CD4-positive, alpha-beta T cell (primary cell): Measurements from ENCODE around the gene SSUH2. TPM values are rescaled to one million over a fixed set of nuclear protein-coding genes. Genes with fewer than 3 reads are reported as not detected.
"Not testable (repeated sequence)": the region's sequence is repeated elsewhere in the genome, so short reads cannot be mapped to it uniquely, and the experiment has no call there.

Experiments used
- ATAC-seq: fragments of 200-7000 bp; cut with Tn5 transposase; one replicate; pipeline ENCODE4 v1.10.0; 2022; ENCODE audit warnings: mild to moderate bottlenecking; ENCODE audit not compliant: poor library complexity
- CTCF ChIA-PET: fragments of 350-600 bp; sonication (Branson Sonifier 250); formaldehyde crosslinking; loops from one replicate; lab custom pipeline; 2021; ENCODE audit warnings: antibody characterized with exemption, inconsistent platforms; lab: Charles Lee
- POLR2A ChIA-PET: fragments of 350-600 bp; sonication (Branson Sonifier 250); formaldehyde crosslinking; loops from one replicate; lab custom pipeline; 2021; ENCODE audit warnings: antibody characterized with exemption, inconsistent platforms; lab: Charles Lee
- DNase-seq, 14 experiments: peaks; one replicate each; pipeline ENCODE4 v3.0.0-alpha.2; 2013 to 2020; ENCODE audit warnings: mixed read lengths in 2 of 14
- H3K27ac ChIP-seq, 2 donors: one replicate each; pipeline versions ENCODE4 v1.5.1 to v1.7.0; 2013; ENCODE audit warnings: low read length in 2 of 2, low read depth in 1 of 2, mild to moderate bottlenecking in 1 of 2
- H3K27me3 ChIP-seq, 2 experiments: 1 replicate in 1 of 2; 2 replicates in 1 of 2; pipeline versions ENCODE4 v1.6.1 to v1.7.0; 2013; ENCODE audit warnings: low read length in 2 of 2, control low read depth in 1 of 2, mild to moderate bottlenecking in 1 of 2, moderate library complexity in 1 of 2; ENCODE audit not compliant: insufficient read depth in 2 of 2, control insufficient read depth in 1 of 2
- H3K36me3 ChIP-seq: one replicate; pipeline ENCODE4 v1.6.1; 2013; ENCODE audit warnings: low read length, control low read depth; ENCODE audit not compliant: insufficient read depth
- H3K4me1 ChIP-seq: one replicate; pipeline ENCODE4 v1.6.1; 2013; ENCODE audit warnings: low read length, control low read depth; ENCODE audit not compliant: insufficient read depth
- H3K4me3 ChIP-seq: one replicate; pipeline ENCODE4 v1.5.1; 2013; ENCODE audit warnings: mild to moderate bottlenecking, low read length, moderate library complexity
- H3K9me3 ChIP-seq, 2 experiments: 1 replicate in 1 of 2; 2 replicates in 1 of 2; pipeline versions ENCODE4 v1.6.1 to v1.7.0; 2013; ENCODE audit warnings: low read length in 2 of 2, mild to moderate bottlenecking in 2 of 2, control low read depth in 1 of 2, moderate library complexity in 1 of 2; ENCODE audit not compliant: control insufficient read depth in 1 of 2, insufficient read depth in 1 of 2
- H3K27ac Mint-ChIP-seq: one replicate; pipeline ENCODE4 v1.8.0; 2020; ENCODE audit warnings: mixed read lengths
- H3K27me3 Mint-ChIP-seq: one replicate; pipeline ENCODE4 v1.8.0; 2021; ENCODE audit warnings: mixed read lengths
- H3K36me3 Mint-ChIP-seq: one replicate; pipeline ENCODE4 v1.8.0; 2021; ENCODE audit warnings: low read depth, mixed read lengths
- H3K4me1 Mint-ChIP-seq: one replicate; pipeline ENCODE4 v1.8.0; 2021; ENCODE audit warnings: low read depth, mixed read lengths
- H3K4me3 Mint-ChIP-seq: one replicate; pipeline ENCODE4 v1.8.0; 2020; ENCODE audit warnings: mild to moderate bottlenecking, mixed read lengths
- H3K9me3 Mint-ChIP-seq: one replicate; pipeline ENCODE4 v1.8.0; 2020; ENCODE audit warnings: mixed read lengths
- CTCF ChIP-seq: fragments of 200-600 bp; IDR thresholded peaks from one replicate; pipeline ENCODE4 v1.8.0; 2022; ENCODE audit warnings: antibody characterized with exemption, mild to moderate bottlenecking
- intact Hi-C, 2 experiments: fragments of 100-400 bp; cut with DNase I in 1 of 2; cut with micrococcal nuclease in 1 of 2; formaldehyde crosslinking; loops; one replicate each; pipeline versions ENCODE4 v1.15.1 to v1.9.0; 2023 to 2025; cut with DNase I, micrococcal nuclease
- polyA plus RNA-seq, 2 donors: library from polyadenylated mRNA; unstranded; fragments of 120-200 nt; gene quantifications; one replicate each; pipeline ENCODE4 v1.2.1, GENCODE V29; 2013
- total RNA-seq, 174 experiments: library from RNA in 2 of 174; stranded (reverse) in 2 of 174; gene quantifications; one replicate each; pipeline ENCODE4 v1.2.3 and lab custom pipeline; 2021 to 2026

The SSUH2 gene
- not detected for total RNA-seq
- not detected for polyA plus RNA-seq (2013, experiment 1 of 2)
- polyA plus RNA-seq (2013, experiment 2 of 2): 0.11 TPM
- 0 to 0.26 (median 0.04) reads per million in 172 experiments for total RNA-seq (lab: John Stamatoyannopoulos, UW)

- Mint-ChIP-seq H3K4me3 (no peak within 1 kb of the TSS), H3K27ac (no peak within 1 kb of the TSS), H3K36me3 (no peaks in the 10 kb centered on the region), H3K4me1 (no peaks in the 10 kb centered on the region), H3K27me3 (peaks cover 39% of the 10 kb centered on the region), H3K9me3 (no peaks in the 10 kb centered on the region)
- intact Hi-C loops: no loop called here
- CTCF ChIA-PET: no interaction called here
- Histone ChIP-seq H3K4me3 (no peak within 1 kb of the TSS), H3K4me1 (no peaks in the 10 kb centered on the region), H3K27ac (no peak within 1 kb of the TSS), H3K27me3 (peaks cover 0 to 4% of the 10 kb centered on the region in 2 experiments), H3K9me3 (peaks cover 0 to 5% of the 10 kb centered on the region in 2 experiments), H3K36me3 (no peaks in the 10 kb centered on the region)
- ATAC-seq (no peak), DNase-seq (no peak)
- POLR2A ChIA-PET: no interaction called here
- no peak for TF ChIP-seq CTCF
Observed at GRCh38 chr3:8644748-8645390, at the start of gene SSUH2. SSUH2 (minus strand) TSS chr3:8644798; CDS start chr3:8644758, 40 bp downstream.

- H3K27ac ChIP-seq, H3K27me3 ChIP-seq, H3K27me3 Mint-ChIP-seq, H3K4me3 Mint-ChIP-seq, H3K27ac Mint-ChIP-seq, CTCF ChIA-PET, intact Hi-C loops, H3K36me3 ChIP-seq, ATAC-seq, H3K9me3 Mint-ChIP-seq, H3K4me1 Mint-ChIP-seq, DNase-seq, POLR2A ChIA-PET, H3K4me1 ChIP-seq, H3K36me3 Mint-ChIP-seq, H3K4me3 ChIP-seq, H3K9me3 ChIP-seq: not testable (repeated sequence)
Observed at GRCh38 chr3:8691295-8691694, 46.7 kb upstream of the SSUH2 start.

GRCh38 chr3:8684992-8685391 lies 40.4 kb upstream of the SSUH2 start:
- H3K27ac ChIP-seq, H3K36me3 ChIP-seq, H3K9me3 ChIP-seq, H3K4me1 ChIP-seq, POLR2A ChIA-PET, H3K27me3 Mint-ChIP-seq, H3K9me3 Mint-ChIP-seq, CTCF ChIA-PET, H3K4me3 ChIP-seq, ATAC-seq, H3K4me3 Mint-ChIP-seq, H3K36me3 Mint-ChIP-seq, intact Hi-C loops, DNase-seq, H3K27me3 ChIP-seq, H3K4me1 Mint-ChIP-seq, H3K27ac Mint-ChIP-seq: not testable (repeated sequence)

- H3K4me1 ChIP-seq, H3K4me3 Mint-ChIP-seq, H3K9me3 Mint-ChIP-seq, H3K27ac ChIP-seq, H3K4me1 Mint-ChIP-seq, H3K27ac Mint-ChIP-seq, H3K36me3 ChIP-seq, ATAC-seq, H3K27me3 Mint-ChIP-seq, H3K27me3 ChIP-seq, H3K36me3 Mint-ChIP-seq, H3K9me3 ChIP-seq, CTCF ChIA-PET, H3K4me3 ChIP-seq, POLR2A ChIA-PET, DNase-seq, intact Hi-C loops: not testable (repeated sequence)
Observed at GRCh38 chr3:8682850-8683574, 38.4 kb upstream of the SSUH2 start.

- H3K4me1 ChIP-seq, ATAC-seq, H3K4me1 Mint-ChIP-seq, H3K4me3 ChIP-seq, H3K4me3 Mint-ChIP-seq, H3K27me3 ChIP-seq, H3K27ac Mint-ChIP-seq, H3K9me3 ChIP-seq, H3K36me3 Mint-ChIP-seq, POLR2A ChIA-PET, H3K36me3 ChIP-seq, intact Hi-C loops, H3K27me3 Mint-ChIP-seq, H3K27ac ChIP-seq, DNase-seq, H3K9me3 Mint-ChIP-seq: not testable (repeated sequence)
- CTCF ChIA-PET: interaction anchor here (0.5 kb wide), 1 partner anchor 325 kb away, joined by 3 read pairs; no protein-coding TSS in a partner anchor
Observed at GRCh38 chr3:8681881-8682538, 37.4 kb upstream of the SSUH2 start.
